Measurements from ENCODE around the gene ATP2A2.

ATP2A2 gene

GRCh38 chr12:110270125-110270962, 10.7 kb upstream of the ATP2A2 start:
- no peak for TF ChIP-seq CTCF (IDR thresholded peaks at IDR 0.05; ENCODE audit: low read depth, low read length)
- DNase-seq (ENCODE audit: low read depth in 2 of 2) = peak; percentile 46 to 73
- no peak overlapping the region for H3K4me3 ChIP-seq (replicated peaks in 1 of 2; ENCODE audit: low read depth in 2 of 2, low read length in 2 of 2)

GRCh38 chr12:110271015-110271414, 10.0 kb upstream of the ATP2A2 start:
- no peak for TF ChIP-seq CTCF (IDR thresholded peaks at IDR 0.05; ENCODE audit: low read depth, low read length)
- no peak for DNase-seq (ENCODE audit: low read depth in 2 of 2)
- no peak overlapping the region for H3K4me3 ChIP-seq (replicated peaks in 1 of 2; ENCODE audit: low read depth in 2 of 2, low read length in 2 of 2)

- DNase-seq (ENCODE audit: low read depth in 2 of 2) = no peak
- H3K4me3 ChIP-seq (replicated peaks in 1 of 2; ENCODE audit: low read depth in 2 of 2, low read length in 2 of 2) = no peak overlapping the region
- no peak for TF ChIP-seq CTCF (IDR thresholded peaks at IDR 0.05; ENCODE audit: low read depth, low read length)
Observed at GRCh38 chr12:110277530-110278254, 3.4 kb upstream of the ATP2A2 start.

GRCh38 chr12:110278255-110278536, 2.9 kb upstream of the ATP2A2 start:
- DNase-seq (ENCODE audit: low read depth in 2 of 2) = no peak
- no peak for TF ChIP-seq CTCF (IDR thresholded peaks at IDR 0.05; ENCODE audit: low read depth, low read length)
- H3K4me3 ChIP-seq (replicated peaks in 1 of 2; ENCODE audit: low read depth in 2 of 2, low read length in 2 of 2) = no peak overlapping the region

- no peak for TF ChIP-seq CTCF (IDR thresholded peaks at IDR 0.05; ENCODE audit: low read depth, low read length)
- peak overlapping the region; percentile 58 to 75 for H3K4me3 ChIP-seq (replicated peaks in 1 of 2; ENCODE audit: low read depth in 2 of 2, low read length in 2 of 2)
- DNase-seq (ENCODE audit: low read depth in 2 of 2) = no peak
Observed at GRCh38 chr12:110279566-110280375, 1.3 kb upstream of the ATP2A2 start.

- DNase-seq (ENCODE audit: low read depth in 2 of 2) = peak; percentile 45 to 49
- H3K4me3 ChIP-seq (replicated peaks in 1 of 2; ENCODE audit: low read depth in 2 of 2, low read length in 2 of 2) = peak overlapping the region; percentile 58 to 75
- no peak for TF ChIP-seq CTCF (IDR thresholded peaks at IDR 0.05; ENCODE audit: low read depth, low read length)
Observed at GRCh38 chr12:110280392-110280778, 662 bp upstream of the ATP2A2 start.
